Bronchial epithelial cell (primary cell): Measurements from ENCODE around the gene CCSAP. TPM values are rescaled to one million over a fixed set of nuclear protein-coding genes. Genes with fewer than 3 reads are reported as not detected.

Experiments used
- DNase-seq: peaks from one replicate; pipeline ENCODE4 v3.0.0-alpha.2; 2010; ENCODE audit warnings: low read depth
- FAIRE-seq: peaks from 2 replicates; lab custom pipeline; 2011; peaks lifted over from hg19 to GRCh38; lab: Jason Lieb, UNC
- H3K27me3 ChIP-seq: 2 replicates; pipeline ENCODE4 v1.5.1; 2011; ENCODE audit warnings: low read length; ENCODE audit not compliant: control insufficient read depth, insufficient read depth
- H3K36me3 ChIP-seq: 2 replicates; pipeline ENCODE4 v1.5.1; 2011; ENCODE audit warnings: low read length; ENCODE audit not compliant: control insufficient read depth, insufficient read depth
- H3K4me3 ChIP-seq: 2 replicates; pipeline ENCODE4 v1.5.1; 2011; ENCODE audit warnings: mild to moderate bottlenecking, low read depth, low read length, control low read depth
- CTCF ChIP-seq: IDR thresholded peaks from 2 replicates; pipeline ENCODE4 v1.5.1; 2011; ENCODE audit warnings: mild to moderate bottlenecking, moderate library complexity, low read length, control low read depth, inconsistent platforms; ENCODE audit not compliant: insufficient read depth, severe bottlenecking
- total RNA-seq: library from RNA; depleted of rRNA; stranded (reverse); fragments of >200 nt; gene quantifications from 2 replicates; pipeline ENCODE4 v1.2.1, GENCODE V29; 2014

The CCSAP gene
- total RNA-seq, 1 donor from 2014 or later, result 7.6 TPM

- TF ChIP-seq CTCF, result no peak
- FAIRE-seq, result no peak
These were observed 3.3 kb downstream of the CCSAP start for GRCh38 chr1:229339520-229339919.

GRCh38 chr1:229339086-229339485 is 3.8 kb downstream of the CCSAP start:
- no peak for TF ChIP-seq CTCF
- DNase-seq (no peak), FAIRE-seq (no peak)
- Histone ChIP-seq H3K4me3 (no peak overlapping the region), H3K36me3 (no peaks in the 10 kb centered on the region), H3K27me3 (no peaks in the 10 kb centered on the region)

More at GRCh38 chr1:229339520-229339919, 3.3 kb downstream of the CCSAP start:
- DNase-seq, result no peak
- no peaks in the 10 kb centered on the region for H3K36me3 ChIP-seq
- no peak overlapping the region for H3K4me3 ChIP-seq
- no peaks in the 10 kb centered on the region for H3K27me3 ChIP-seq

GRCh38 chr1:229336345-229336744 is 6.5 kb downstream of the CCSAP start:
- no peak overlapping the region for H3K4me3 ChIP-seq
- TF ChIP-seq CTCF, result no peak
- H3K27me3 ChIP-seq, result no peaks in the 10 kb centered on the region
- DNase-seq (no peak), FAIRE-seq (no peak)
- no peaks in the 10 kb centered on the region for H3K36me3 ChIP-seq

GRCh38 chr1:229334716-229335115 is 8.1 kb downstream of the CCSAP start:
- no peaks in the 10 kb centered on the region for H3K36me3 ChIP-seq
- no peaks in the 10 kb centered on the region for H3K27me3 ChIP-seq
- no peak for TF ChIP-seq CTCF
- no peak overlapping the region for H3K4me3 ChIP-seq
- FAIRE-seq, result no peak
- no peak for DNase-seq

- no peak for FAIRE-seq
- H3K27me3 ChIP-seq, result no peaks in the 10 kb centered on the region
These were observed 8.6 kb downstream of the CCSAP start for GRCh38 chr1:229334269-229334668.

More at GRCh38 chr1:229334269-229334668, 8.6 kb downstream of the CCSAP start:
- DNase-seq, result no peak
- Histone ChIP-seq H3K4me3 (no peak overlapping the region), H3K36me3 (no peaks in the 10 kb centered on the region)
- no peak for TF ChIP-seq CTCF
